ENCODE results near the gene DDX10.
"Not testable (repeated sequence)": the region's sequence is repeated elsewhere in the genome, so short reads cannot be mapped to it uniquely, and the experiment has no call there.

The DDX10 gene

GRCh38 chr11:108643974-108644373 is 20.9 kb upstream of the DDX10 start:
- no peaks in the 10 kb centered on the region for H3K36me3 Mint-ChIP-seq
- no peaks in the 10 kb centered on the region for H3K9me3 Mint-ChIP-seq (ENCODE audit: low read depth)
- no peaks in the 10 kb centered on the region for H3K27me3 Mint-ChIP-seq
- H3K27ac Mint-ChIP-seq, result no peak overlapping the region
- no peak overlapping the region for H3K4me3 Mint-ChIP-seq
- no peaks in the 10 kb centered on the region for H3K4me1 Mint-ChIP-seq (ENCODE audit: low read depth)

DNA sequence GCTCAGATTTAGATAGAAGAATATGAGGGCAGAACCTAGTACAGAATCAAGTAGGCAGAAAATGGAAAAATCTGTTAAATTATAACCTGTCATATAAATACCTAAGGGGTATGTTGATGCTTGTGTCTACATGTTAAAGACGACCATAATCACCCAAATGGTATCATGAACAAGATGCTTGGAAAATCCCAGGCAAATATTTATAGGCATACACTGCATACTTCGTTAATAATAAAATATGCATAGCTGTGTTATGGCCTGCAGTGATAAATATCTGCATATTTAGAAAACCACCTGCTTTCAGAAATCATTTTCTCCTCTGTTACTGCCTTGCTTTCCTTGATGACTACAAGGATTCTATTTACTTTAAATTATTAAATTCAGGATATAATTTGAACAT is 18.9 kb upstream of the DDX10 start:
- Mint-ChIP-seq H3K4me1 (ENCODE audit: low read depth) (no peaks in the 10 kb centered on the region), H3K9me3 (ENCODE audit: low read depth) (no peaks in the 10 kb centered on the region), H3K27ac (no peak overlapping the region), H3K27me3 (no peaks in the 10 kb centered on the region), H3K4me3 (no peak overlapping the region), H3K36me3 (no peaks in the 10 kb centered on the region)

- no peaks in the 10 kb centered on the region for H3K27me3 Mint-ChIP-seq
- H3K9me3 Mint-ChIP-seq (ENCODE audit: low read depth), result no peaks in the 10 kb centered on the region
- H3K4me3 Mint-ChIP-seq, result no peak overlapping the region
- H3K27ac Mint-ChIP-seq, result no peak overlapping the region
- H3K36me3 Mint-ChIP-seq, result no peaks in the 10 kb centered on the region
- no peaks in the 10 kb centered on the region for H3K4me1 Mint-ChIP-seq (ENCODE audit: low read depth)
Measured at GRCh38 chr11:108647387-108647700, 17.5 kb upstream of the DDX10 start.

DNA sequence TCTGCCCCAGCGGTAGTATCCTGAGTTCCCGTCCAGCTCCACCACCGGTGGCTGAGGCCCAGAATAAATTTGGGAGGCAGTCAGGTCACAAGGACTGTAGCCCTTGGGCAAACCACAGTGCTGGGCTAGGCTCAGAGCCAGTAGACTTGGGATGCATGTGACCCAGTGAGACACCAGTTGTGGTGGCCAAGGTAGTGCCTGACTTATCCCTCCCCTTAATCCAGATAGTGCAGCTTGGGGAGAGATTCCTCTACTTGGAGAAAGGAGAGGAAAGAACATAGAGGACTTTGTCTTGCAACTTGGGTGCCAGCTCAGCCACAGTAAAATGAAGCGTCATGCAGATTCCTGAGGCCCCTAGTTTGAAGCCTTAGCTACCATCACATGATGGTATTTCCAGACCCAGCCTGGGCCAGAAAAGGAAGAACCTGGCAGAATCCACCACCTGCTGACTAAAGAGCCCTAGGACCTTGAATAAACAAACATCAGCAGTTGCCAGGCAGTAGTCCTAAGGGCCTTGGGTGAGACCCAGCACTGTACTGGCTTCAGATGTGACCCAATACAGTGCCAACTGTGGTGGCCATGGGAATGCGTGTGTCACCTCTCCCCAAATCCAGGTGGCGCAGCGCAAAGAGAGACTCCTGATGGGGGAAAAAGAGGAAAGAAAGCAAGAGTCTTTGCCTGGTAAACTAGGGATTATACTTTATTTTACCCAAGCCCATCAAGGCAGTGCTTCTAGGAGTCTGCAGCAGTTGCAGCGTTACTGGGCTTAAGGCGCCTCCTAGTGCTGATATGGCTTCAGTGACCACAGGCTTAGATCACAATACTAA is 17.0 kb upstream of the DDX10 start:
- Mint-ChIP-seq H3K4me1 (ENCODE audit: low read depth) (no peaks in the 10 kb centered on the region), H3K36me3 (no peaks in the 10 kb centered on the region), H3K4me3 (no peak overlapping the region), H3K9me3 (ENCODE audit: low read depth) (no peaks in the 10 kb centered on the region), H3K27me3 (no peaks in the 10 kb centered on the region), H3K27ac (no peak overlapping the region)

- Mint-ChIP-seq H3K4me3 (no peak overlapping the region), H3K9me3 (ENCODE audit: low read depth) (no peaks in the 10 kb centered on the region), H3K27me3 (no peaks in the 10 kb centered on the region), H3K36me3 (no peaks in the 10 kb centered on the region), H3K4me1 (ENCODE audit: low read depth) (no peaks in the 10 kb centered on the region), H3K27ac (no peak overlapping the region)
Measured at GRCh38 chr11:108648528-108648885, 16.4 kb upstream of the DDX10 start.

DNA sequence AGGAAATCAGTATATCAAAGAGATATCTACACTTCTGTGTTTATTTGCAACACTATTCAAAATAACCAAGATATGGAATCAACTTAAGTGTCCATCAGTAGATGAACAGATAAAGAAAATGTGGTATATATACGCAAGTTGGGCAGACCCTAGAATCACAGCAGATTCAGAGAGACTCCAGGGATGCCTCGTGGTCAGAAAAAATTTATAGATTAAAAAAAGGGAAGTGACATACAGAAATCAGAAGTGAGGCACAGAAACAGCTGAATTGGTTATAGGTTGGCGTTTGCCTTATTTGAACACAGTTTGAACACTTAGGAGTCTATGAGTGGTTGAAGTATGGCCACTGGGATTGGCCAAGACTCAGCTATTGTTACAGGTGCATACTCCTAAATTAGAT is 10.8 kb upstream of the DDX10 start:
- not testable (repeated sequence) for H3K9me3 Mint-ChIP-seq (ENCODE audit: low read depth); H3K4me3 Mint-ChIP-seq; H3K36me3 Mint-ChIP-seq; H3K4me1 Mint-ChIP-seq (ENCODE audit: low read depth); H3K27me3 Mint-ChIP-seq; H3K27ac Mint-ChIP-seq

GRCh38 chr11:108654994-108655631 is 9.8 kb upstream of the DDX10 start:
- H3K27ac Mint-ChIP-seq, result no peak overlapping the region
- H3K36me3 Mint-ChIP-seq, result no peaks in the 10 kb centered on the region
- H3K27me3 Mint-ChIP-seq, result no peaks in the 10 kb centered on the region
- no peaks in the 10 kb centered on the region for H3K9me3 Mint-ChIP-seq (ENCODE audit: low read depth)
- H3K4me1 Mint-ChIP-seq (ENCODE audit: low read depth), result no peaks in the 10 kb centered on the region
- no peak overlapping the region for H3K4me3 Mint-ChIP-seq

GRCh38 chr11:108662700-108663099 is 2.2 kb upstream of the DDX10 start:
- H3K27ac Mint-ChIP-seq, result no peak overlapping the region
- H3K27me3 Mint-ChIP-seq, result no peaks in the 10 kb centered on the region
- H3K9me3 Mint-ChIP-seq (ENCODE audit: low read depth), result no peaks in the 10 kb centered on the region
- peaks cover 30% of the 10 kb centered on the region for H3K4me1 Mint-ChIP-seq (ENCODE audit: low read depth)
- H3K36me3 Mint-ChIP-seq, result peaks cover 11% of the 10 kb centered on the region
- H3K4me3 Mint-ChIP-seq, result no peak overlapping the region

DNA sequence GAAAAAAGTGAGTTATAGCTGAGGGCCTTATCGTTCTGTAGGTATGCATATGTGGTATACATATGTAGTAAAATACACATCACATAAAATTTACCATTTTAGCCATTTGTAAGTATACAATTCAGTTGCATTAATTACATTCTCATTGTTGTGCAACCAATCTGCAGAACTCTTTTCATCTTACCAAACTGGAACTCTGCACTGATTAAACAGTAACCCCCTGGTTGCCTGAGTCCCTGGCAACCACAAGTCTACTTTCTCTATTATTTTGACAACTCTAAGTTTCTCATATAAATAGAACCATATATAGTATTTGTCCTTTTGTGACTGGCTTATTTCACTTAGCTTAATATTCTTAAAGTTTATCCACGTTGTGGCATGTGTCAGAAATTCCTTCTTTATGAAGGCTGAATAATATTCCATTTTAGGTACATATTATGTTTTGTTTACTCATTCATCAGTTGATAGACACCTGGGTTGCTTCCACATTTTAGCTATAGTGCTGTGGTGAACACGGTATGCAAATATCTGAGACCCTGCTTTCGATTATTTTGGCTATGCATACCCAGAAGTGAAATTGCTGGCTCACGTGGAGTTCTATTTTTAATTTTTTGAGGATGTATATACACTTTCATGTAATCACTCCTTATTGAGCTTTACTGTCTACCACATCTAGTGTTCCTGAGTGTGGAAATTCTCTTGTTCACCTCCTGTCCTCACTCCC is 1.6 kb upstream of the DDX10 start:
- no peak overlapping the region for H3K27ac Mint-ChIP-seq
- H3K4me3 Mint-ChIP-seq, result no peak overlapping the region
- H3K27me3 Mint-ChIP-seq, result no peaks in the 10 kb centered on the region
- no peaks in the 10 kb centered on the region for H3K9me3 Mint-ChIP-seq (ENCODE audit: low read depth)
- H3K36me3 Mint-ChIP-seq, result peaks cover 11% of the 10 kb centered on the region
- peaks cover 35% of the 10 kb centered on the region for H3K4me1 Mint-ChIP-seq (ENCODE audit: low read depth)

DNA sequence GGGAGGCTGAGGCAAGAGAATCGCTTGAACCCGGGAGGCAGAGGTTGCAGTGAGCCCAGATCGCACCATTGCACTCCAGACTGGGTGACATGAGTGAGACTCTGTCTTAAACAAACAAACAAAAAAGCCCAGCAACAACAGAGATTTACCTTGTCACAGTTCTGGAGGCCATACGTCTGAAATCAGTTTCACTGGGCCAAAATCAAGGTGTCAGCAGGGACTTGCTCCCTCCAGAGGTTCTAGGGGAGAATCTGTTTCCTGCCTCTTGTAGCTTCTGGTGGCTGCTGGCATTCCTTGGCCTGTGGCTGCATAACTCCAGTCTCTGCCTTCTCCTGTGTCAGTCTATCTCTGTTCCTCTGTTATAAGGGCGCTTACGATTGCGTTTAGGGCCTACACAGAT is 1.5 kb downstream of the DDX10 start:
- Mint-ChIP-seq H3K36me3 (peaks cover 13% of the 10 kb centered on the region), H3K4me3 (peak overlapping the region; percentile 100), H3K9me3 (ENCODE audit: low read depth) (no peaks in the 10 kb centered on the region), H3K27ac (peak overlapping the region; percentile 3), H3K4me1 (ENCODE audit: low read depth) (peaks cover 58% of the 10 kb centered on the region), H3K27me3 (no peaks in the 10 kb centered on the region)

GRCh38 chr11:108669286-108669685 is 4.4 kb downstream of the DDX10 start:
- Mint-ChIP-seq H3K36me3 (peaks cover 13% of the 10 kb centered on the region), H3K4me3 (peak overlapping the region; percentile 22), H3K27ac (no peak overlapping the region), H3K27me3 (no peaks in the 10 kb centered on the region), H3K9me3 (ENCODE audit: low read depth) (no peaks in the 10 kb centered on the region), H3K4me1 (ENCODE audit: low read depth) (peaks cover 64% of the 10 kb centered on the region)

DNA sequence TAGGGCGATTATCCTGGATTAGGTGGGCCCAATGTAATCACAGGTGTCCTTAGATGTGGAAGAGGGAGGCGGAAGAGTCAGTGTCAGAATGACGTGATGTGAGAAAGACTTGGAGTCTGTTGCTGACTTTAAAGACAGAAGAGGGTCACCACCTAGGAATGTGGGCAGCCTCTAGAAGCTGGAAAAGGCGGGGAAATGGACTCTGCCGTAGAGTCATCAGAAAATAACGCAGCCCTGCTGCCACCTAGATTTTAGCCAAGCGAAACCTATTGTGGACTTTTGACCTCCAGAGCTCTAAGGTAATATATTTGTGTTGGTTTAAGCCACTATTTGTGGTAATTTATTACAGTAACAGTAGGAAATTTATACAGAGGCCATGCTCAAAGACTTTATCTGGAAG is 4.8 kb downstream of the DDX10 start:
- Mint-ChIP-seq H3K27me3 (no peaks in the 10 kb centered on the region), H3K27ac (no peak overlapping the region), H3K4me1 (ENCODE audit: low read depth) (peaks cover 61% of the 10 kb centered on the region), H3K4me3 (no peak overlapping the region), H3K36me3 (peaks cover 14% of the 10 kb centered on the region), H3K9me3 (ENCODE audit: low read depth) (no peaks in the 10 kb centered on the region)

GRCh38 chr11:108670451-108670850 is 5.6 kb downstream of the DDX10 start:
- Mint-ChIP-seq H3K4me3 (no peak overlapping the region), H3K4me1 (ENCODE audit: low read depth) (peaks cover 59% of the 10 kb centered on the region), H3K27ac (no peak overlapping the region), H3K36me3 (peaks cover 14% of the 10 kb centered on the region), H3K9me3 (ENCODE audit: low read depth) (no peaks in the 10 kb centered on the region), H3K27me3 (no peaks in the 10 kb centered on the region)

DNA sequence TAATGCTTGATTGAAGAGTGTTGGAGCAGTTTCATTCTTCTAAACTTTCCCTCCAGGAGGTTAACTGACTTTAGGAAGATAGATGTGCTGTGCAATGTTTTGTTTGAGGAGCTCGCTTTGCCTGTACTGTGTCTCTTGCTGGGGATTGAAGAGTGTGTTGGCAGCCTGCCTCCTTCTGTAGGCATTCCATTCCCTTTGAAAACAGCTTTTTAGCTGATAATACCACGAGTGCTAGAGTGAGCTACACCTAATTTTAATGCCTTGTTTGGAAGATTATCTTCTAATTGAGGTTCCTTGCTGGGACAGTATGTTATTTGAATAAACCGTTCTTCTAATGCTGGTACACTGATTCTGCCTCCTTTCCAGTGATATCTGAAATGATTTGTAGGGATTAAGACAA is 7.2 kb downstream of the DDX10 start:
- no peaks in the 10 kb centered on the region for H3K27me3 Mint-ChIP-seq
- H3K4me1 Mint-ChIP-seq (ENCODE audit: low read depth), result peaks cover 43% of the 10 kb centered on the region
- peaks cover 5% of the 10 kb centered on the region for H3K36me3 Mint-ChIP-seq
- H3K4me3 Mint-ChIP-seq, result no peak overlapping the region
- H3K27ac Mint-ChIP-seq, result no peak overlapping the region
- H3K9me3 Mint-ChIP-seq (ENCODE audit: low read depth), result no peaks in the 10 kb centered on the region

- Mint-ChIP-seq H3K27me3 (no peaks in the 10 kb centered on the region), H3K27ac (no peak overlapping the region), H3K4me3 (no peak overlapping the region), H3K9me3 (ENCODE audit: low read depth) (no peaks in the 10 kb centered on the region), H3K36me3 (peaks cover 5% of the 10 kb centered on the region), H3K4me1 (ENCODE audit: low read depth) (peaks cover 36% of the 10 kb centered on the region)
Measured at GRCh38 chr11:108672786-108673185, 7.9 kb downstream of the DDX10 start.

Measured in activated naive CD8-positive, alpha-beta T cell (primary cell).